Tibial nerve (tissue), 4 donors: ENCODE data around the gene KIF1B.
"Not testable (repeated sequence)": the region's sequence is repeated elsewhere in the genome, so short reads cannot be mapped to it uniquely, and the experiment has no call there.

ENCODE experiments used
- EP300 ChIP-seq, 2 donors: sonication (generic); formaldehyde crosslinking; IDR thresholded peaks; one replicate each; pipeline ENCODE4 v1.6.1; 2017; ENCODE audit warnings: antibody characterized with exemption in 2 of 2, mild to moderate bottlenecking in 1 of 2
- POLR2A ChIP-seq, 2 donors: fragments of 450-650 bp; IDR thresholded peaks; one replicate each; pipeline ENCODE4 v1.6.1; 2017; ENCODE audit warnings: antibody characterized with exemption in 2 of 2, mild to moderate bottlenecking in 2 of 2, moderate library complexity in 2 of 2
- TF ChIP-seq, protein P1 (sequence below), 5 experiments: fragments of 200-600 bp in 3 of 5; fragments of 450-650 bp in 2 of 5; sonication (generic) in 3 of 5; IDR thresholded peaks; one replicate each; pipeline ENCODE4 v1.5.1; 2016 to 2019; ENCODE audit warnings: antibody characterized with exemption in 5 of 5, mild to moderate bottlenecking in 3 of 5, moderate library complexity in 2 of 5

- peak in 1 of 2 donors; percentile 46 for TF ChIP-seq EP300 (IDR thresholded peaks at IDR 0.05)
- TF ChIP-seq, protein P1, sequence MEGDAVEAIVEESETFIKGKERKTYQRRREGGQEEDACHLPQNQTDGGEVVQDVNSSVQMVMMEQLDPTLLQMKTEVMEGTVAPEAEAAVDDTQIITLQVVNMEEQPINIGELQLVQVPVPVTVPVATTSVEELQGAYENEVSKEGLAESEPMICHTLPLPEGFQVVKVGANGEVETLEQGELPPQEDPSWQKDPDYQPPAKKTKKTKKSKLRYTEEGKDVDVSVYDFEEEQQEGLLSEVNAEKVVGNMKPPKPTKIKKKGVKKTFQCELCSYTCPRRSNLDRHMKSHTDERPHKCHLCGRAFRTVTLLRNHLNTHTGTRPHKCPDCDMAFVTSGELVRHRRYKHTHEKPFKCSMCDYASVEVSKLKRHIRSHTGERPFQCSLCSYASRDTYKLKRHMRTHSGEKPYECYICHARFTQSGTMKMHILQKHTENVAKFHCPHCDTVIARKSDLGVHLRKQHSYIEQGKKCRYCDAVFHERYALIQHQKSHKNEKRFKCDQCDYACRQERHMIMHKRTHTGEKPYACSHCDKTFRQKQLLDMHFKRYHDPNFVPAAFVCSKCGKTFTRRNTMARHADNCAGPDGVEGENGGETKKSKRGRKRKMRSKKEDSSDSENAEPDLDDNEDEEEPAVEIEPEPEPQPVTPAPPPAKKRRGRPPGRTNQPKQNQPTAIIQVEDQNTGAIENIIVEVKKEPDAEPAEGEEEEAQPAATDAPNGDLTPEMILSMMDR (IDR thresholded peaks at IDR 0.05): peak; percentile 60 to 89 (median 74)
- TF ChIP-seq POLR2A (IDR thresholded peaks at IDR 0.05): not testable (repeated sequence)
These were observed 167.1 kb downstream of the KIF1B start for GRCh38 chr1:10377365-10378029.
